IPS DF 6.9 (cell line): ENCODE measurements around the gene CR1.
"Not testable (repeated sequence)": the region's sequence is repeated elsewhere in the genome, so short reads cannot be mapped to it uniquely, and the experiment has no call there.

ENCODE experiments used
- DNase-seq: peaks from one replicate; pipeline ENCODE4 v3.0.0-alpha.2; 2013; ENCODE audit warnings: low read depth, low spot score
- H3K27ac ChIP-seq: one replicate; pipeline ENCODE4 v1.5.1; 2013; ENCODE audit warnings: low read length, control low read depth
- H3K27me3 ChIP-seq: 2 replicates; pipeline ENCODE4 v1.6.1; 2013; ENCODE audit warnings: mild to moderate bottlenecking, low read length; ENCODE audit not compliant: control insufficient read depth, insufficient read depth
- H3K36me3 ChIP-seq: 2 replicates; pipeline ENCODE4 v1.6.1; 2013; ENCODE audit warnings: low read length; ENCODE audit not compliant: control insufficient read depth, insufficient read depth
- H3K4me1 ChIP-seq: 2 replicates; pipeline ENCODE4 v1.6.1; 2013; ENCODE audit warnings: low read length; ENCODE audit not compliant: control insufficient read depth, insufficient read depth
- H3K4me3 ChIP-seq: 2 replicates; pipeline ENCODE4 v1.5.1; 2013; ENCODE audit warnings: mild to moderate bottlenecking, low read length
- H3K9me3 ChIP-seq: 2 replicates; pipeline ENCODE4 v1.6.1; 2013; ENCODE audit warnings: low read length, inconsistent platforms; ENCODE audit not compliant: control insufficient read depth, insufficient read depth
- WGBS: extraction: QIAGEN DNeasy Blood & Tissue Kit; methylation state at CpG from one replicate; pipeline ENCODE4 v1.1.7; 2013; ENCODE audit warnings: mixed read lengths, missing lambda C conversion rate; ENCODE audit not compliant: insufficient read length, insufficient coverage; 5-methylcytosine and 5-hydroxymethylcytosine counted together

The CR1 gene

DNA sequence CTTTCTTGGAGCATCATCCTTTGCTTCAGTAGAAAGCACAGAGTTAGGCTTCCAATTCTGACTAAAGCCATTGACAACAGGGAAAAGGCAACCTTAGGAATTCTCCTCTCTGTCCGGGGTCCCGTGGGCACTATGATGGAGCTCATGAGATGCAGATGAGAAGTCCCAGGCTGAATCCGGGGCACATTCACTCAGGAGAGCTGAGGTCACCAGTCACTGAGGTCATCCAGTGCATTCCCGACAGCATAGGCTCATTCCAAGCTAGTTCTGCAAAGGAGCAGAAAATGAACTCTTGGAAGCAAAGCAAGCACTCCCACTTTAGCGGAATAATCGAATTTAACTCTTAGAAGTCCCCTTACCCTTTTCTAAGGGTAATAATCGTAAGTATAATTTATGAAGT lies 6.8 kb downstream of the CR1 start:
- no peaks in the 10 kb centered on the region for H3K9me3 ChIP-seq
- H3K27me3 ChIP-seq, result 0 out of 2 replicates have a peak, but pooled peaks cover 2% of the 10 kb centered on the region
- H3K4me3 ChIP-seq, result no peak overlapping the region
- DNase-seq, result no peak
- no peaks in the 10 kb centered on the region for H3K4me1 ChIP-seq
- no peaks in the 10 kb centered on the region for H3K36me3 ChIP-seq
- H3K27ac ChIP-seq, result no peak overlapping the region
- whole genome bisulfite sequencing, result no CpG with 5 or more reads among the region's 7 CpGs

DNA sequence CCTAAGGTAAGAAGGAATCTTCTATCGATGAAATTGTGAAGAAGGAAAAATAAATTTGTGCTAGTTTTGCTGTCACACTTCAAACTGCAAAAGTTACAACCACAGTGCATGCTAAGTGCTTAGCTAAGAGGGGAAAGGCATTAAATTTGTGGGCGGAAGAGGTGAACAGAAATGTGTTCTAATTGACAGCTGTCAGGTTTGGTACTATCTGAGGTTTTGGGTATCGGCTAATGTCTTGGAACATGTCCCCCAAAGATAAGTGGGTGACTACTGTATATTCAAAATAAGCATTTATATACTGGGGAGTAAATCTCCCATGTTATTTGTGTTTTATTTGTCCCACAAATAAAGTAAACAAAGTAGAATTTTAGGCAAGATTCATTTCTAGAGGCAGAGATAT lies 8.0 kb downstream of the CR1 start:
- WGBS, result no CpG with 5 or more reads among the region's 3 CpGs
- no peak for DNase-seq
- Histone ChIP-seq H3K4me1 (no peaks in the 10 kb centered on the region), H3K4me3 (no peak overlapping the region), H3K27ac (no peak overlapping the region), H3K9me3 (no peaks in the 10 kb centered on the region), H3K27me3 (no peaks in the 10 kb centered on the region), H3K36me3 (no peaks in the 10 kb centered on the region)

DNA sequence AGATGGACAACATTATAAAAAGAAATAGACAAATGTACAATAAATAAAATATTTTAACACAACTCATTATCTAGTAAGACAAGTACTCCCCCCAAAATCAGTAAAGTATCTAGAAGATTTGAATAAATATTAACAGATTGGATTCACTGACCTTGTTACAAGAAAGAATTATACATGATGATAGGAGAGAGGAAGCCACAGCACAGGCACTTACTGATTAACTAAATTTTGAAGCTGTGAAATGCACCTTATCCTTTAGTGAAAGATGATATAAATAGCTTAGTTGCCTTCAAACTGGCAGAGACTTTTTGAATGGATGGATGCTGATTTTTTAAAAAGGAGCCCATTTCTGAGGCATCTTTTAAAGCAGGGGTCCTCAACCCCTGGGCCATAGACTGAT lies 8.5 kb downstream of the CR1 start:
- Histone ChIP-seq H3K36me3 (no peaks in the 10 kb centered on the region), H3K27ac (no peak overlapping the region), H3K27me3 (no peaks in the 10 kb centered on the region), H3K4me1 (no peaks in the 10 kb centered on the region), H3K4me3 (no peak overlapping the region), H3K9me3 (no peaks in the 10 kb centered on the region)
- DNase-seq, result no peak

DNA sequence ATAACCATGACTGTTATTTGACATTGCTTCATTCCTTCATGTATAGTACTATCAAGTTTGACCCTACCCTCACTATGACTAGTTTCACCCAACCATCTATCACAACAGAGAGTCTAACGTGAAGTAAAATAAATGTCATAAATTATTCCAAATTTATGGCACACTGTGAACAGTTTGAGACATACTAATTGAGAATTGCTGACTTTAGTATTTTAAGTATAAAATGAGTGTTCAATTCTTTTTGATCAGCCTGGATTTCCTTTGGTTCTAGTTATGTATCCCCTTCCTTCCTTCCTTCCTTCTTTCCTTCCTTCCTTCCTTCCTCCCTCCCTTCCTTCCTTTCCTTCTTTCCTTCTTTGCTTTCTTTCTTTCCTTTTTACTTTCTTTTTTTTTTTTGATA lies 14.5 kb downstream of the CR1 start:
- no peaks in the 10 kb centered on the region for H3K36me3 ChIP-seq
- no peak overlapping the region for H3K4me3 ChIP-seq
- DNase-seq, result no peak
- no peak overlapping the region for H3K27ac ChIP-seq
- no peaks in the 10 kb centered on the region for H3K4me1 ChIP-seq
- no CpG with 5 or more reads among the region's 1 CpG for WGBS
- H3K9me3 ChIP-seq, result no peaks in the 10 kb centered on the region
- no peaks in the 10 kb centered on the region for H3K27me3 ChIP-seq

DNA sequence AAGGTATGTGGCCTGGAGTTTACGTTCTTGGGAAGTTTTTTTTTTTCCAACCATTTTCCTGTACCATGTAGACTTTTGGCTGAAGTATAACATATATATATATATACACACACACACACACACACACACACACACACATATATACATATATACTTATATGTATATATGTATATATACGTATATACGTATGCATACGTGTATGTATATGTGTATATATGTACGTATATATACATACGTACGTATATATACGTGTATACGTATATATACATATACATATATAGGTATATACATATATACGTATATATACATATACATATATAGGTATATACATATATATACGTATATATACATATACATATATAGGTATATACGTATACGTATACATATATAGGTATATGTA lies 18.9 kb downstream of the CR1 start:
- no peak for DNase-seq
- Histone ChIP-seq H3K27ac (no peak overlapping the region), H3K4me1 (no peaks in the 10 kb centered on the region), H3K36me3 (no peaks in the 10 kb centered on the region), H3K9me3 (no peaks in the 10 kb centered on the region), H3K27me3 (no peaks in the 10 kb centered on the region), H3K4me3 (no peak overlapping the region)
- WGBS, result no CpG with 5 or more reads among the region's 13 CpGs

DNA sequence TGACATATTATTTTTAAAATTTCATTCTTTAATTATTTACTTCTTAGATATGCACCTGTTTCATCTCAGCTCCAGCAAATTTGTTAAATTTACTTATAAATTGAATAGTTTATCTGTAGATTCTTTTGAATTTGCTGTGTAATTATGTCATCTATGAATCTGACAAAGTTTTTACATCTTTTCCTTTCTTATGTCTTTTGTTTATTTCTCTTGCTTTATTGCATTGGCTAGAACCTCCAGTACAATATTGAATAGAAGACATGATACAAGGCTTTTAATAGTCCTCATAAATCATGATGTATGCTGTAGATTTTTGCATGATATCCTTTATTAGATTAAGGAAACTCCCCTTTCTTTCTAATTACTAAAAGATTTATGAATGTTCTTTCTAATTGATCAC lies 20.8 kb downstream of the CR1 start:
- Histone ChIP-seq H3K36me3 (no peaks in the 10 kb centered on the region), H3K27me3 (no peaks in the 10 kb centered on the region), H3K27ac (no peak overlapping the region), H3K9me3 (no peaks in the 10 kb centered on the region), H3K4me3 (no peak overlapping the region), H3K4me1 (no peaks in the 10 kb centered on the region)
- DNase-seq, result no peak

DNA sequence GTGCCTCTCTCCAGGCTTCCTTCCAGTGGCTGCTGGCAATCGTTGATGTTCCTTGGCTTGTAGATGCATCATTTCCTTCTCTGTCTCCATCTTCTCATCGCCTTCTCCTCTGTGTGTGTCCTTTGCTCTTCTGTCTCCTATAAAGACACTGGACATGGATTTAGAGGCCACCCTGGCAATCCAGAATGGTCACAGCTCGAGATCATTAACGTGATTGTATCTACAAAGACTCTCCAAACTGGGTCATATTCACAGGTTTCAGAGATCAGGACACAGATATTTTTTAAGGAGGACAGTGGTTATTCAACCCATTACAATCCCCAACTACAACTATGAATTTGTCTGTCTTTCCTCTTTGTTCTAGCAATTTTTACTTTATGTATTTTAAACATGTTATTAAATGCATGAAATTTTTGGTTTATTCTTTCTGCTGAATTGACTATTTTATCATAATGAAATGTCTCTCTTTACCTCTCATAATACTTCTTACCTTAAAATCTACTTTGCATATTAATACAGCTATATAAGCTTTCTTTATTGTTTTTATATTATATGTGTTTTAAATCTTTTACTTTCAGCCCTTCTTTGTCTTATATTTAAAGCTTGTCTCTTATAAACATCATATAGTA lies 22.8 kb downstream of the CR1 start:
- no peak overlapping the region for H3K27ac ChIP-seq
- no peak overlapping the region for H3K4me3 ChIP-seq
- H3K9me3 ChIP-seq, result no peaks in the 10 kb centered on the region
- no peaks in the 10 kb centered on the region for H3K36me3 ChIP-seq
- no peak for DNase-seq
- H3K4me1 ChIP-seq, result no peaks in the 10 kb centered on the region
- no CpG with 5 or more reads among the region's 4 CpGs for WGBS
- no peaks in the 10 kb centered on the region for H3K27me3 ChIP-seq

DNA sequence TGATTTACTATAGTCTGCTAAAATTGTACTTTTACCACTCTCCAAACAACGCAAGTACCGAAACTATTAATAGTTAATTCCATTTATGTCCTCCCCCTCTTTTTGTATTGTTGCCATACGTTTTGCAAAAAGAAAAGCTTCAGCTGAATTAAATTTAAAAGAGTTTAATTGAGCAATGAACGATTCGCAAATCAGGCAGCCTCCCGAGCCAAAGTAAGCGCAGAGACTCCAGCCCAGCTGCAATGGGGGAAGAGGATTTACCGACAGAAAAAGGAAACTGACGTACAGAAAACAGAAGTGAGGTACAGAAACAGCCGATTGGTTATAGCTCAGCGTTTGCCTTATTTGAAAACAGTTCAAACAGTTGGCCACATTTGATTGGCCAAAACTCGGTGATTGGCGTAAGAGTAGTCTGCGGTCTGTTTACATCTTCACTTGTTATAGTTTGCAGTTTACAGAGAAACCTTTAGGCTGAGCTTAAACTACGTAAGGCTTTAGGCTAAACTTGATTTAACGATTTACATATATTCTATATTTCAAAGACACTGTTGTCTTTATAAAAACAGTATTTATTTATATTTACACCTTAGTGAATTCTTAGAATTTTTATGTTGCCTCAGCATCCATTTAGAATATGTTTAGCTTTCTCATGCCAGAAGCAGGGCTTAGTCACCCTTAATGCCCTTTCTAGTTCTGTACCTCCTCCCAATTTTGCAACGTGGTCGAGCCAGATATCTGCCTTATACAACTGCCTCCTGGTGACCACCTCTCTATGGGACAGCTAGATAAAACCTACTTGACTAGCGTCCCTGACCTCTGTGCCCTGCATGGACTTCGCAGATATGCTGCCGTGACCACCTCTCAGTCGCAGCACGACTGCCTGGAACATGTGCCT lies 23.8 kb downstream of the CR1 start:
- no peak overlapping the region for H3K4me3 ChIP-seq
- H3K36me3 ChIP-seq, result no peaks in the 10 kb centered on the region
- H3K27ac ChIP-seq, result no peak overlapping the region
- no CpG with 5 or more reads among the region's 23 CpGs for WGBS
- no peaks in the 10 kb centered on the region for H3K4me1 ChIP-seq
- no peak for DNase-seq
- H3K9me3 ChIP-seq, result no peaks in the 10 kb centered on the region
- no peaks in the 10 kb centered on the region for H3K27me3 ChIP-seq

DNA sequence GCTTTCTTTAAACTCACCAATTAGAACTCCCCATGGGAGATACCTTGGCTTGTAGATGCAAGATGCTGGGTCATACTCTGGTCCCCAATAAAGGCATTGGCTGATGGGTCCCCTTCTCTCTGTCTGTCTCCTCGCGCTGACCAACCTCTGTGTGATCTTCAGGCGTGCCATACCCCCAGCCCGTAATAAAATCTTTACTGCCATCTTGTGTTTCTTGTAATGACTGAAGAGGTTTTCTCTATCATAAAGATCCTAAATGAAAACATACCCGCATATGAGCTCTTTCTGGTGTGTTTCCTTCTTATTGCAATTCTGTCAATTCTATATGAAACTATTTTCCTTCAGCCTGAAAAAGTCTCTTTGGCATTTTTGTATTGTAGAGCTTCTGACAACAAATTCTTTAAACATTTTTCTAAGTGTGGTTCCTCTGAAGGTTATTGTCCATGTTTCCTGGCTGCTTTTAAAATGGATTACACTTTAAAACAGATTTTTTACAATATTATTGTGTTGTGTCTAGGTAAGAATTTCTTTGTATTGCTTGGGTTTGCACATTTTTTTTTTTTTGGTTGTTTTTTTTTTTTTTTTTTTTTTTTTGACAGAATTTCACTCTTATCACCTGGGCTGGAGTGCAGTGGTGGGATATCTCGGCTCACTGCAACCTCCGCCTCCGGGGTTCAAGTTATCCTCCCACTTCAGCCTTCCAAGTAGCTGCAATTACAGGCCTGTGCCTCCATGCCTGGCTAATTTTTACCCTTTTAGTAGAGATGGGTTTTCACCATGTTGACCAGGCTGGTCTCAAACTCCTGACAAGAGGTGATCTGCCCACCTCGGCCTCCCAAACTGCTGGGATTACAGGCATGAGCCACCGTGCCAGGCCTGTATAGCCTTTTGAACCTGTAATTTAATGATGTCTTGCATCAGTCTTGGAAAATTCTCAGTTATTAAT lies 24.7 kb downstream of the CR1 start:
- WGBS, result no CpG with 5 or more reads among the region's 10 CpGs
- H3K9me3 ChIP-seq, result not testable (repeated sequence)

DNA sequence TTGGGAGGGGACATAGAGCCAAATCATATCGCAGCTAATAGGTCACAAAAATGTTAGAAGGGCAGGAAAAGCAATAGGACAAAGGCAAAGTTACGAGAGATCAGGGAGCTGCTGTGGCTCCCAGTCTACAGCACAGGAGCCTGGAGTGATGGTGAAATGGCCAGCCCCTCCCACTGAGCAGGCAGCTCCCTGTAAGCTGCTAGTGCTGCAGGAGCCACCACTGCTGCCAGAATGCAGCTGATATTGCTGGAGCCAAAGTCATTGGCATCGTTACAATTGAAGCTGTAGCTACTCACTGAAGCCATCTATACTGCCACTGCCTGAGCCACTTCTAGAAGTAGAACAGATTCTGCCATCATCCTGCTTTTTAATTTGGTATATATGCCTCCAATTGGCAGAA lies 29.3 kb downstream of the CR1 start:
- H3K4me3 ChIP-seq, H3K4me1 ChIP-seq, H3K36me3 ChIP-seq, H3K9me3 ChIP-seq, DNase-seq, H3K27me3 ChIP-seq, H3K27ac ChIP-seq: not testable (repeated sequence)
- WGBS, result no CpG with 5 or more reads among the region's 3 CpGs

More for the DNA sequence above, 24.7 kb downstream of the CR1 start:
- H3K4me1 ChIP-seq, DNase-seq, H3K27ac ChIP-seq, H3K36me3 ChIP-seq, H3K27me3 ChIP-seq, H3K4me3 ChIP-seq: not testable (repeated sequence)
